ENCODE measurements around the gene SLC25A30.

- TF ChIP-seq POLR2A (IDR thresholded peaks at IDR 0.05) (no peak), CTCF (IDR thresholded peaks at IDR 0.05) (no peak)
These were observed 68.7 kb downstream of the SLC25A30 start for GRCh38 chr13:45349438-45349837.
